ENCODE data around the gene TGFB2. TPM values are rescaled to one million over a fixed set of nuclear protein-coding genes. Genes with fewer than 3 reads are reported as not detected.

The TGFB2 gene
- total RNA-seq = 31.3 TPM

GRCh38 chr1:218344814-218345672, at the start of gene TGFB2:
Gene TGFB2 (plus strand): TSS chr1:218345336. CDS start chr1:218346702, 1,366 bp downstream.

Small RNA genes lying within 50 kb of the gene (small RNA-seq; reads per million reads assigned to genes)
- gene AC096638.1 (ENCODE audit: low replicate concordance) = not detected

Other genes with a start within 250 kb of the TGFB2 start
- gene RRP15, start 60.0 kb upstream of the TGFB2 start, total RNA-seq = 16.6 TPM

Data from parietal lobe (tissue), 2 donors.